GM23338 (cell line): Measurements from ENCODE around the gene TOMM20L.

Experiments used
- EZH2phosphoT487 ChIP-seq: fragments of 200-600 bp; sonication (generic); IDR thresholded peaks from one replicate; pipeline ENCODE4 v1.8.1; 2018; ENCODE audit warnings: antibody characterized with exemption; ENCODE audit not compliant: unreplicated experiment
- TF ChIP-seq, protein P1 (sequence below), 2 experiments: fragments of 200-600 bp in 1 of 2; sonication (generic) in 1 of 2; conservative IDR thresholded peaks; 2 replicates each; pipeline versions ENCODE4 v1.5.1 to v1.6.1; 2016 to 2017; ENCODE audit warnings: antibody characterized with exemption in 2 of 2, low read depth in 2 of 2, mild to moderate bottlenecking in 2 of 2, moderate library complexity in 1 of 2

DNA sequence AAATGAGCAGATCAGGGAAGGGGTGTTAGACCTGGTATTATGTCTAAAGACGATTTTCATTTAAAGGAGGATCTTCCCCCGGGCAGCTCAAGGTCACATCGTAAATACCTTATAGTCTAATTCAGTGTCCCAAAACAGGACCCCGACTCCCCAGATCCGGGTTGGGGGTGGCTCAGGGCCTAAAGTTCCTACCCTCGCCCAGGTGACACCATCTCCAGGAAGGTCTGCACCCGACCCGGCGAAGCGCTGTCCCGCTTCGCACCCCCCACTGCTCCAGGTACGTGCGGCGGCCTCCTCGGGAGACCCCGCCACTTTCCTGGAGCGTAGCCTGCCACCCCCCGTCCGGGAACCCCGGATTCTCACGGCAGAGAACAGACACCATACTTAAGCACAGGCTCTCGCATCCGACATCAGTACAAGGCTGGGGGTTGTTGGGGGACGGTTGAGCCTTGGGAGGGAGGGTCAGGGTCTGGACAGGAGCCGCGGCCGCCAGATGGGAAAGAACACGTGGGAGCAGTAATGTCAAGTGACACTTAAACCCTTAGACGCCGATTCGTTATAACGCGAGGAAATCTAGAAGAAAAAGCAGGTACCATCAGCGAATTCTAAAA is 31.0 kb downstream of the TOMM20L start:
- no peak for TF ChIP-seq EZH2phosphoT487
- TF ChIP-seq, protein P1, sequence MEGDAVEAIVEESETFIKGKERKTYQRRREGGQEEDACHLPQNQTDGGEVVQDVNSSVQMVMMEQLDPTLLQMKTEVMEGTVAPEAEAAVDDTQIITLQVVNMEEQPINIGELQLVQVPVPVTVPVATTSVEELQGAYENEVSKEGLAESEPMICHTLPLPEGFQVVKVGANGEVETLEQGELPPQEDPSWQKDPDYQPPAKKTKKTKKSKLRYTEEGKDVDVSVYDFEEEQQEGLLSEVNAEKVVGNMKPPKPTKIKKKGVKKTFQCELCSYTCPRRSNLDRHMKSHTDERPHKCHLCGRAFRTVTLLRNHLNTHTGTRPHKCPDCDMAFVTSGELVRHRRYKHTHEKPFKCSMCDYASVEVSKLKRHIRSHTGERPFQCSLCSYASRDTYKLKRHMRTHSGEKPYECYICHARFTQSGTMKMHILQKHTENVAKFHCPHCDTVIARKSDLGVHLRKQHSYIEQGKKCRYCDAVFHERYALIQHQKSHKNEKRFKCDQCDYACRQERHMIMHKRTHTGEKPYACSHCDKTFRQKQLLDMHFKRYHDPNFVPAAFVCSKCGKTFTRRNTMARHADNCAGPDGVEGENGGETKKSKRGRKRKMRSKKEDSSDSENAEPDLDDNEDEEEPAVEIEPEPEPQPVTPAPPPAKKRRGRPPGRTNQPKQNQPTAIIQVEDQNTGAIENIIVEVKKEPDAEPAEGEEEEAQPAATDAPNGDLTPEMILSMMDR (conservative IDR thresholded peaks at IDR 0.05; ENCODE audit: low read depth in 2 of 2): no peak
